GM19035 (cell line): ENCODE data around the gene ERP27.

Experiments used
- ATAC-seq: cut with Tn5 transposase; IDR thresholded peaks from one replicate; pipeline ENCODE4 v1.9.1; 2021; ENCODE audit not compliant: unreplicated experiment

Gene ERP27

DNA sequence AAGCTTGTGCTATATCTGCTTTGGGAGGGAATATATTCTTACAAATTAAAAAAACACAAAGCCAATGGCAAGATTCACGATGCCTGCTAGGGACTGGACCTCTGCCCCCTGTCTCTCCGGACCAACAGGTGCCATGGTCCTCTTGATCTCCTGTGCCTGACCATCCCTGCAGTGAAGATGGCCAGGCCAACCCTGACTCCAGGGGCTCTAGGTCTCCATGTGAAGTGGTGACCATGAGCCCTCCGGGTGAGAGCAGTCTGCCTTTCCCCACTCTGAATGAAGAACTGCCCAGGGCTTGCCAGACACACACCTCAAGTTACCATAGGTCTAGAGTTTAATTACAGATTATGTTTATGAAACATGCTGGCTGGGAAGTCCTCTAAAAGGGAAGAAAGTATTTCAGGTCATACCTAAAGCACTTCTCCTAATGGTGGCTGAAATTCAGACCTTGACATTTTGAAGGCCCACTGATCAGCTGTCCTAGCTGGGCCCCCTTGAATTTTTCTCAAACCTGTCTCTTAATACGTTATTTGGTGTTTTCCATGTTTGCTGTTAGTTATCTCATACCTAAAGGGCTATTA is 21.7 kb upstream of the ERP27 start:
- ATAC-seq, result no peak

GRCh38 chr12:14959463-14959862 is 21.1 kb upstream of the ERP27 start:
- ATAC-seq, result no peak

GRCh38 chr12:14959126-14959440 is 20.7 kb upstream of the ERP27 start:
- ATAC-seq, result no peak

GRCh38 chr12:14958361-14959125 is 20.2 kb upstream of the ERP27 start:
- ATAC-seq, result no peak

DNA sequence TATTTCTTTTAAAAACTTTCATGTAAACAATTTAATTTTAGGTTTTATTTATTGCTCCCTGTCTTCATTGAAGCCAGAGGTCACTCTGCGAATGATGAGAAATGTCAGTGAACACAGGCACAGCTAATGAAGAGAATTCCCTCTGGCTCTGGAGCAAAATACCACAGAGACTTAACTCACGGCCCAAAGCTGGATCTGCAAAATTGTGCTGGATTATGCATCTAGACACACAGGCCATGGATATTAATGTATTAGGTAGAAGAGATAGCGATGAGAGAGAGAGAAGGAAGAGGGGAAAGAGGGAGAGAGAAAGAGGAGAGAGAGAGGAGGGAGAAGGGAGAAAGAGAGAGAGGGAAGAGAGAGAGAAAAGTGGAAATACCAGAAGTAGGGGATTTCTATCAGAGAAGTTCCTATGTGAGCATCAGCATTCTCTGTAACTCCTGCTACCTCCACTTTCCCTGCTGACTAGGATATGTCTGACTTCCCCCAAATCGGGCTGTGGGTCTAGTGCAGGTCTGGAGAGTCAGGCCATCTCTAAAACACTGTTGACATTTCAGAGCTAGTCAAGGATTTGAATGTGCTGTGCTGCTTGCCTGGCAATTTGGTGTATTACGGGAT is 19.3 kb upstream of the ERP27 start:
- ATAC-seq, result no peak

DNA sequence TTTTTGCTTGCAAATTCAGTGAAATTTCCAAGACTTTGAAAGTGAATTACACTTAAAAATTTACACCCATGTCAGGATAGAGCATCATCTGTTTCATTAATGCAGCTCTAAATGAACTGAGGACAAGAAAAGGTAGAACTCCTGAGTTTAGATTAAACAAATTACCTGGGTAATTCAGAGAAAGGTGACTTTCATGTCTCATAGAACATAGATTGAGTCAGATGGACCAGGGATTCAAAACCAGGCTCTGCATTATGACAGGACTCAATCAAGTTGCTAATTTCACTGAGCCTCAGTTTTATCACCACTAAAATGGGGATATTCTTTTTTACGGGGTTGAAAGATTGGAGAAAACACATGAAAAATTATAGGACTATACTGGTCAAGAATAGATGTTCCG is 18.6 kb upstream of the ERP27 start:
- no peak for ATAC-seq

DNA sequence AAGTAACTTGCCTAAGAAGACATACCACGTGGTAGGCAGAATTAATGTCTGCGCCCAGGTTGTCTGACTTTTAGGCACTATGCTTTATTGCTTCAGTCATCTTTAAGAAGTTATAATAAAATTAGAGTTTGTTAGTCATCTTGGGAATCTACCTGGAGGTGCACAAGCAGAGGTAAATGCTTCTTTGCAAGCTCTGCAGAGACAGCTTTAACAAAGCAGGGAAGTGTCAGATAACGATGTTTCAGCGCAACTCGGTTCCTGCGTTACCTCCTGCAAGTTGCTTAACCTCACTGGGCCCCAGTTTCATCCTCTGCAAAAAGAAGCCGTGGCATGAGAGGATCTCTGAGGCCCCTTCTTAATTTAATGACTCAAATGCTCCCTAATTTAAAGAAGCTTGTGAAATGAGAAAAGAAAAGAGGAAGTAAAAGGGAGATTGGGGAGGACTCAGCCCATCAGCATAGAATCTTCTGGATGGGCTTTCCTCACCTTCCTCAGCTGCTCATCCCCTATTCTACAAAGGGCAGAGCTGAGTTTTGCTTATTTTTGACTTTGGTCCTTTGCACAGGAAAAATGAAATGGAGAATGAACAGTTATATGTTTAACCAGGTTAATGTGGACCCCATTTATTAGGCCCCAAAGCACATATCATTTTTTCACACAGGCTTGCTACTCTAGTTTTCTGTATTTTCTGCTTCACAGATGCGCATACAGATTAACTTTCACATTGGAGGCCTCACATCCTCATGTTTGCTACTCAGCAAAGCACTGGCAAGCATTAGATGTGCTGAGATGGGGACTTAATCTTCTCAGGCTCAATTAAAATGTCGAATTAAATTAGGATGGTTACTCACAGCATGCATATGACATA is 17.9 kb upstream of the ERP27 start:
- ATAC-seq, result peak; percentile 23

GRCh38 chr12:14954269-14954668 is 15.9 kb upstream of the ERP27 start:
- ATAC-seq, result no peak

GRCh38 chr12:14953752-14954151 is 15.4 kb upstream of the ERP27 start:
- no peak for ATAC-seq

GRCh38 chr12:14952299-14952921 is 14.1 kb upstream of the ERP27 start:
- ATAC-seq, result peak; percentile 59

GRCh38 chr12:14951851-14952250 is 13.5 kb upstream of the ERP27 start:
- no peak for ATAC-seq

GRCh38 chr12:14950982-14951746 is 12.8 kb upstream of the ERP27 start:
- ATAC-seq, result no peak

DNA sequence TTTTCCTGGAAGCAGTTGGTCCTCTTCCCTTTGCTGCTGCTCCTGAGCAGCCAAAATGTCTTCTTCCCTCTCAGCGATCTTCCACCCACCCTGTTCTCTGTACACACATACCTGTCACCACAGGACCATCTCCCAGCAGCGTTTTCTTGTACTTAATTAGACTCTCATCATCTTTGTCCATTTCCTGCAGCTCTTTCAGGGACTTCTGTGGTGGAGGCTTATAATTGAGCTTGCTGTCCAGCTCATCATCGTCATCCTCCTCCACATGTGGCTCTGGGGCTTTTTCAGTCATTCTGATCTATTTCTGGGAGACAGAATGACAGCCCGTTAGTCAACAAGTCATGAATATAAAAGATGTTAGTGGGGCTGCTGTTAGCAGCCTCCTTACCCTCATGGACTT is 12.1 kb upstream of the ERP27 start:
- no peak for ATAC-seq

GRCh38 chr12:14949631-14950030 is 11.3 kb upstream of the ERP27 start:
- ATAC-seq, result no peak

DNA sequence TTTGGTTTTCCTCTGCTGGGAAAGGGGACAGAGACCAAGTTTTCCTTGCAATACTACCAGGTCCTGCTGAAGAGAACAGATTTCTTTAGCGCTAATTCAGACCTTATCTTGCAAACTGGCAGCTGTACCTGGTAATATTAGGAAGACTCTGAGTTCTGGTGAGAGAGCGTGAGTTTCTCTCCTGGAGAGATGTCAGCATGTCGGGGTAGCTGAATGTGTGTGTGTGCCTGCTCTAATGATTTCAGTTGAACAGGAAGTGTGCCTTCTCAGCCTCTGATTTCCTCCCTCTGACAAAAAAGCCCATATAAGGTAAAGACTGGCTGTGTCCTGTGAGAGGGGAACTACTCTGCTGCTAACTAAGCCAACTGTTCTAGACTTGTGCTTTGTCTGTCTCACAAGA is 10.3 kb upstream of the ERP27 start:
- peak; percentile 93 for ATAC-seq

DNA sequence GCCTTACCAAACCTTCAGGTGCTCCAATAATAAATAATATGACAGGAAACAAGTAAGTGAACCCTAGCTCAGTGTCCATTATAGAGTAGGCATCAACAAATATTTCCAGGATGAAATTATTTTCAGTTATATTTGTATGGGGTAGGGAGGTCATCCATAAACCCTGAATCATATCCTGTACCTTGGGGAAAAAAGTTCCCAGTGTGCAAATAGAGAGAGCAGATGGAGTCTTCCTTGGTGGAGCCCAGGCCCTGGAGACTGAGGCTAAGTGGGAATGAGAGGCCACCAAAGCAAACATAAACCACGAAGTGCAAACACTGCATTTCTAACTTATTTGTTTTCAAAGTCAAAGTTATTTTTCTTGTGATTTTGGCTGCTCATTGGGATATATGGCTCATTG is 8.5 kb upstream of the ERP27 start:
- no peak for ATAC-seq

GRCh38 chr12:14946162-14946561 is 7.8 kb upstream of the ERP27 start:
- ATAC-seq, result no peak

- ATAC-seq, result no peak
Measured at GRCh38 chr12:14942196-14942931, 4.0 kb upstream of the ERP27 start.

DNA sequence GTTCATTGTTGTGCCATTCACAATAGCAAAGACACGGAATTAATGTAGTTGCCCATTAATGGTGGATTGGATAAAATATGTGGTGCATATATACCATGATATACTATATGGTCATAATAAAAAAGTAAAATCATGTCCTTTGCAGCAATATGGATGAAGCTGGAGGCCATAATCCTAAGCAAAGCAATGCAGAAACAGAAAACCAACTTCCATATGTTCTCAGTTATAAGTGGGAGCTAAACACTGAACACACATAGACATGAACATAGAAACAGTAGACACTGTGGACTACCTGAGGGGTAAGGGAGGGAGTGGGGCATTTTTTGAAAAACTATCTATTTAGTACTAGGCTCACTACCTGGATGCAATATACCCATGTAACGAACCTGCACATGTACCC is 3.0 kb upstream of the ERP27 start:
- ATAC-seq, result no peak

DNA sequence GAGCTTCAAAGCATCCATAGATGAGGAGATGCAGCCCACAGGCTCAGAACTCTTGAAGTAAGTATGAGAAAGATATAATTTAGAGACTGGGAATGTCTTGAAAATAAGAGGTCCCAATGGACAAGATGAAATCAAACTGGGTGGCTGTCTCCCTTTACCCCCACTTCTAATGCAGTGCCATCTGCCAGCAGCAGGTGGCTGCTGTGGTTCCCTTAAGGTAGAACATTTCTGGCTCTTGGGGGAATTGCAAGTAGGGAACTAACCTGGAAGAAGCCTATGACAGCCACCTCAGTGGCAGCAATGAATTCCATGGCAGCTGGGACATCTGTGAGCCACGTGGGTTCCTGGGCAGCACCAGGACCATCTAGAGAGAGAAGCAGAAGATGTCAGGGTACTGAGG is 648 bp downstream of the ERP27 start:
- peak; percentile 43 for ATAC-seq
